HL-60 (cell line): ENCODE data around the gene AKNA.
A peak's percentile ranks its signal among the peaks of the same experiment; 100 is the strongest.

Source experiments
- DNase-seq, 2 experiments: peaks; one replicate each; pipeline ENCODE4 v3.0.0-alpha.2; 2010 to 2020; ENCODE audit warnings: low read depth in 1 of 2, low spot score in 1 of 2
- H3K27ac ChIP-seq: fragments of 250-450 bp; sonication (Bioruptor Pico); replicated peaks from 2 replicates; pipeline ENCODE4 v1.5.1; 2020; ENCODE audit warnings: mild to moderate bottlenecking, moderate library complexity
- H3K27me3 ChIP-seq: fragments of 250-450 bp; sonication (Bioruptor Pico); 2 replicates; pipeline ENCODE4 v1.5.1; 2021; ENCODE audit warnings: mild to moderate bottlenecking, moderate library complexity; ENCODE audit not compliant: insufficient read depth, poor library complexity, severe bottlenecking
- H3K4me3 ChIP-seq: replicated peaks from 2 replicates; pipeline ENCODE4 v1.5.1; 2011; ENCODE audit warnings: mild to moderate bottlenecking, control low read depth, low read length; ENCODE audit not compliant: insufficient read depth
- GABPA ChIP-seq: IDR thresholded peaks from 2 replicates; pipeline ENCODE4 v1.6.1; 2012; ENCODE audit warnings: low read depth
- POLR2AphosphoS5 ChIP-seq: IDR thresholded peaks from 2 replicates; pipeline ENCODE4 v1.6.1; 2012; ENCODE audit warnings: low read depth
- REST ChIP-seq: IDR thresholded peaks from 2 replicates; pipeline ENCODE4 v1.6.1; 2012; ENCODE audit warnings: low read depth; ENCODE audit not compliant: insufficient replicate concordance
- SPI1 ChIP-seq: IDR thresholded peaks from 2 replicates; pipeline ENCODE4 v1.6.1; 2012; ENCODE audit warnings: low read depth, mild to moderate bottlenecking, borderline replicate concordance
- TF ChIP-seq, protein P1 (sequence below): IDR thresholded peaks from one replicate; pipeline ENCODE4 v1.5.1; 2011; ENCODE audit warnings: low read length, control low read depth, inconsistent platforms; ENCODE audit not compliant: insufficient read depth

AKNA gene

GRCh38 chr9:114315723-114316363 is 71.9 kb downstream of the AKNA start:
- DNase-seq: peak; percentile 74 to 77
- TF ChIP-seq GABPA: no peak
- TF ChIP-seq, protein P1, sequence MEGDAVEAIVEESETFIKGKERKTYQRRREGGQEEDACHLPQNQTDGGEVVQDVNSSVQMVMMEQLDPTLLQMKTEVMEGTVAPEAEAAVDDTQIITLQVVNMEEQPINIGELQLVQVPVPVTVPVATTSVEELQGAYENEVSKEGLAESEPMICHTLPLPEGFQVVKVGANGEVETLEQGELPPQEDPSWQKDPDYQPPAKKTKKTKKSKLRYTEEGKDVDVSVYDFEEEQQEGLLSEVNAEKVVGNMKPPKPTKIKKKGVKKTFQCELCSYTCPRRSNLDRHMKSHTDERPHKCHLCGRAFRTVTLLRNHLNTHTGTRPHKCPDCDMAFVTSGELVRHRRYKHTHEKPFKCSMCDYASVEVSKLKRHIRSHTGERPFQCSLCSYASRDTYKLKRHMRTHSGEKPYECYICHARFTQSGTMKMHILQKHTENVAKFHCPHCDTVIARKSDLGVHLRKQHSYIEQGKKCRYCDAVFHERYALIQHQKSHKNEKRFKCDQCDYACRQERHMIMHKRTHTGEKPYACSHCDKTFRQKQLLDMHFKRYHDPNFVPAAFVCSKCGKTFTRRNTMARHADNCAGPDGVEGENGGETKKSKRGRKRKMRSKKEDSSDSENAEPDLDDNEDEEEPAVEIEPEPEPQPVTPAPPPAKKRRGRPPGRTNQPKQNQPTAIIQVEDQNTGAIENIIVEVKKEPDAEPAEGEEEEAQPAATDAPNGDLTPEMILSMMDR: no peak
- TF ChIP-seq REST: no peak
- no peak for TF ChIP-seq POLR2AphosphoS5
- no peak for TF ChIP-seq SPI1

GRCh38 chr9:114314881-114315722 is 72.7 kb downstream of the AKNA start:
- H3K4me3 ChIP-seq: no peak overlapping the region
- H3K27ac ChIP-seq: no peak overlapping the region
- TF ChIP-seq GABPA (no peak), POLR2AphosphoS5 (no peak), SPI1 (no peak), REST (no peak)
- TF ChIP-seq, protein P1: no peak
- H3K27me3 ChIP-seq: no peaks in the 10 kb centered on the region
- DNase-seq: no peak

More at GRCh38 chr9:114315723-114316363, 71.9 kb downstream of the AKNA start:
- Histone ChIP-seq H3K4me3 (no peak overlapping the region), H3K27ac (peak overlapping the region; percentile 18), H3K27me3 (no peaks in the 10 kb centered on the region)

GRCh38 chr9:114314256-114314867 is 73.4 kb downstream of the AKNA start:
- no peak for TF ChIP-seq POLR2AphosphoS5
- TF ChIP-seq SPI1: no peak
- no peak for TF ChIP-seq REST
- no peak for TF ChIP-seq GABPA
- TF ChIP-seq, protein P1: no peak
- no peak for DNase-seq
- H3K4me3 ChIP-seq: no peak overlapping the region
- no peak overlapping the region for H3K27ac ChIP-seq
- no peaks in the 10 kb centered on the region for H3K27me3 ChIP-seq
